HEK293T (cell line): ENCODE data around the gene AK5.

Experiments
- CTCF ChIA-PET: fragments of 350-600 bp; formaldehyde crosslinking; extraction: SDS; loops from one replicate; lab custom pipeline; 2021; ENCODE audit warnings: antibody characterized with exemption, inconsistent platforms; lab: Yijun Ruan, JAX
- POLR2A ChIA-PET: fragments of 350-600 bp; formaldehyde crosslinking; extraction: SDS; loops from one replicate; lab custom pipeline; 2020; ENCODE audit warnings: antibody characterized with exemption, inconsistent platforms; lab: Yijun Ruan, JAX
- DNase-seq: peaks from one replicate; pipeline ENCODE4 v3.0.0; 2012; ENCODE audit warnings: mixed read lengths; ENCODE audit errors: extremely low spot score
- ARNT ChIP-seq: fragments of 450-650 bp; IDR thresholded peaks from 2 replicates; pipeline ENCODE4 v1.6.1; 2017; ENCODE audit warnings: mild to moderate bottlenecking
- BHLHE40 ChIP-seq: fragments of 450-650 bp; IDR thresholded peaks from 2 replicates; pipeline ENCODE4 v1.6.1; 2016; ENCODE audit warnings: mild to moderate bottlenecking, moderate library complexity, borderline replicate concordance
- CTBP1 ChIP-seq: fragments of 450-650 bp; IDR thresholded peaks from 2 replicates; pipeline ENCODE4 v1.6.1; 2016; ENCODE audit warnings: borderline replicate concordance
- ELF4 ChIP-seq: fragments of 450-650 bp; IDR thresholded peaks from 2 replicates; pipeline ENCODE4 v1.6.1; 2017; ENCODE audit warnings: antibody characterized with exemption
- FOXA1 ChIP-seq: fragments of 450-650 bp; IDR thresholded peaks from 2 replicates; pipeline ENCODE4 v1.6.1; 2016; ENCODE audit warnings: mild to moderate bottlenecking
- FOXK2 ChIP-seq: fragments of 450-650 bp; IDR thresholded peaks from 2 replicates; pipeline ENCODE4 v1.6.1; 2016; ENCODE audit warnings: mild to moderate bottlenecking
- FOXM1 ChIP-seq: fragments of 450-650 bp; IDR thresholded peaks from 2 replicates; pipeline ENCODE4 v1.6.1; 2017; ENCODE audit warnings: mild to moderate bottlenecking, borderline replicate concordance
- HDGF ChIP-seq: fragments of 450-650 bp; IDR thresholded peaks from 2 replicates; pipeline ENCODE4 v1.6.1; 2017; ENCODE audit warnings: antibody characterized with exemption, borderline replicate concordance
- L3MBTL2 ChIP-seq: fragments of 450-650 bp; conservative IDR thresholded peaks from 2 replicates; pipeline ENCODE4 v1.6.1; 2016; ENCODE audit warnings: mild to moderate bottlenecking
- LEF1 ChIP-seq: fragments of 450-650 bp; IDR thresholded peaks from 2 replicates; pipeline ENCODE4 v1.6.1; 2017; ENCODE audit warnings: mild to moderate bottlenecking, borderline replicate concordance
- NFRKB ChIP-seq: fragments of 450-650 bp; IDR thresholded peaks from 2 replicates; pipeline ENCODE4 v1.6.1; 2016; ENCODE audit warnings: mild to moderate bottlenecking, moderate library complexity
- SP1 ChIP-seq: fragments of 450-650 bp; IDR thresholded peaks from 2 replicates; pipeline ENCODE4 v1.6.1; 2017
- SUZ12 ChIP-seq: fragments of 450-650 bp; IDR thresholded peaks from 2 replicates; pipeline ENCODE4 v1.6.1; 2016; ENCODE audit warnings: mild to moderate bottlenecking
- TARDBP ChIP-seq: fragments of 450-650 bp; IDR thresholded peaks from 2 replicates; pipeline ENCODE4 v1.6.1; 2016
- ZNF384 ChIP-seq: fragments of 450-650 bp; IDR thresholded peaks from 2 replicates; pipeline ENCODE4 v1.6.1; 2016
- TF ChIP-seq, protein P1 (sequence below): fragments of 450-650 bp; IDR thresholded peaks from 2 replicates; pipeline ENCODE4 v1.6.1; 2016

Gene AK5

DNA sequence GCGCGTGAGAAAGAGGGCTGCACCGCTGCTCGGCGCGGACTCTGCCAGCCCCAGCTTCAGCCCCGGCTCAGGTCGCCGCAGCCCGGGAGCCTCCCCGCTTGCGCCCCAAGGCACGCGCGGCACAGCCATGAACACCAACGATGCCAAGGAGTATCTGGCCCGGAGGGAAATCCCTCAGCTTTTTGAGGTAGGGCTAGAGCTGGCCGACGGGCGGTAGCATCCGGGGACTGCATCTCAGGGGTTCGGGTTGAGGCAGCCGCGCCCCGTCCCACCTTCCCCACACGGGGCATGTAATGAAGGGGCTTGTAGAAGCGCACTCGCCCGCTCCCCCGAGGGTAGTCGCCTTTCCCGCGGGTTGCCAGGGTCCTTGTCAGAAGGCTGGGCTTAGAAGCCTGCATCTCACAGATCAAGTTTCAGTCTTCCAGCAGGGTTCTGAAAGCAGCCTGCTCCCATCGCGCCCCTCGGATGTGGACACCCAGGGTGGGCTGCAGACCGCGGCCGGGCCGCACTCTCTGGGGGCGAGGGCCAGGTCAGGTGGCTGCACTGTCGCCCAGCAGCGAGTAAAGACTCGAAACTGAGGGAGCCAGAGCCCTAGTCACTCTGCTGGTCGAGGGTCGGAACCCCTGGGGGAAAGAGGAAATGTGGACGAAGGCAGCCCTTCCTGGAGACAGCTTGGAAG lies 507 bp downstream of the AK5 start:
- ChIA-PET CTCF (no interaction called here), POLR2A (no interaction called here)

GRCh38 chr1:77282866-77283539 lies 1.2 kb downstream of the AK5 start:
- TF ChIP-seq SUZ12: no peak
- TF ChIP-seq ZNF384: no peak
- TF ChIP-seq HDGF: no peak
- TF ChIP-seq CTBP1: no peak
- no peak for TF ChIP-seq BHLHE40
- no peak for TF ChIP-seq LEF1
- no peak for TF ChIP-seq FOXM1
- TF ChIP-seq ARNT: no peak
- TF ChIP-seq, protein P1, sequence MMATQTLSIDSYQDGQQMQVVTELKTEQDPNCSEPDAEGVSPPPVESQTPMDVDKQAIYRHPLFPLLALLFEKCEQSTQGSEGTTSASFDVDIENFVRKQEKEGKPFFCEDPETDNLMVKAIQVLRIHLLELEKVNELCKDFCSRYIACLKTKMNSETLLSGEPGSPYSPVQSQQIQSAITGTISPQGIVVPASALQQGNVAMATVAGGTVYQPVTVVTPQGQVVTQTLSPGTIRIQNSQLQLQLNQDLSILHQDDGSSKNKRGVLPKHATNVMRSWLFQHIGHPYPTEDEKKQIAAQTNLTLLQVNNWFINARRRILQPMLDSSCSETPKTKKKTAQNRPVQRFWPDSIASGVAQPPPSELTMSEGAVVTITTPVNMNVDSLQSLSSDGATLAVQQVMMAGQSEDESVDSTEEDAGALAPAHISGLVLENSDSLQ: no peak
- TF ChIP-seq FOXK2: no peak
- TF ChIP-seq NFRKB: no peak
- TF ChIP-seq ELF4: no peak
- TF ChIP-seq TARDBP: no peak
- TF ChIP-seq FOXA1: no peak
- no peak for TF ChIP-seq SP1
- no peak for TF ChIP-seq L3MBTL2
- CTCF ChIA-PET: interaction anchor here (0.7 kb wide), 1 partner anchor 1229 kb away, joined by 3 read pairs; no protein-coding TSS in a partner anchor
- DNase-seq: no peak
- POLR2A ChIA-PET: no interaction called here

More for the DNA sequence above, 507 bp downstream of the AK5 start:
- TF ChIP-seq L3MBTL2: peak; percentile 87
- TF ChIP-seq TARDBP: no peak
- peak; percentile 57 for DNase-seq

GRCh38 chr1:77283701-77284425 lies 2.0 kb downstream of the AK5 start:
- POLR2A ChIA-PET: no interaction called here
- no peak for DNase-seq
- TF ChIP-seq FOXM1: no peak
- TF ChIP-seq, protein P1: no peak
- no peak for TF ChIP-seq ZNF384
- TF ChIP-seq BHLHE40: no peak
- no peak for TF ChIP-seq SUZ12
- no peak for TF ChIP-seq ARNT
- TF ChIP-seq FOXA1: no peak
- no peak for TF ChIP-seq NFRKB
- TF ChIP-seq TARDBP: no peak
- TF ChIP-seq LEF1: no peak
- no peak for TF ChIP-seq SP1
- no peak for TF ChIP-seq CTBP1
- no peak for TF ChIP-seq FOXK2
- no peak for TF ChIP-seq HDGF
- no peak for TF ChIP-seq ELF4
- TF ChIP-seq L3MBTL2: no peak
- CTCF ChIA-PET: interaction anchor here (0.7 kb wide), 1 partner anchor 1228 kb away, joined by 3 read pairs; no protein-coding TSS in a partner anchor

DNA sequence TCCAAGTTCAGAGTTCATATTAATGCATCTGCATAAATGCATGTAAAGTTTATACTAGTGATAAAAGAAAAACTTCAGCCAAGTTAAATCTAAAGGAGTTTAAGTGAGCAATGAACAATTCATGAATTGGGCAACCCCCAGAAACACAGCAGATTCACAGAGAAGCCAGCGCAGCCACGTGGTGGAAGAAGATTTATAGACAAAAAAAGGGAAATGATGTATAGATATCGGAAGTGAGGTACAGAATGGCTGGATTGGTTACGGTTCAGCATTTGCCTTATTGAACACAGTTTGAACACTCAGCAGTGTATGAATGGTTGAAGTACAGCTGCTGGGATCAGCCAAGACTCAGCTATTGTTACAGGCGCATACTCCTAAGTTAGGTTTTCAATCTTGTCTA lies 5.7 kb downstream of the AK5 start:
- TF ChIP-seq ZNF384: no peak
- TF ChIP-seq TARDBP: no peak
- TF ChIP-seq CTBP1: no peak
- no peak for TF ChIP-seq FOXA1
- ChIA-PET POLR2A (no interaction called here), CTCF (interaction anchor here (0.7 kb wide), 1 partner anchor 406 kb away, joined by 3 read pairs; no protein-coding TSS in a partner anchor)
- DNase-seq: no peak

GRCh38 chr1:77288275-77288674 lies 6.5 kb downstream of the AK5 start:
- ChIA-PET POLR2A (no interaction called here), CTCF (no interaction called here)
- TF ChIP-seq, protein P1: no peak
- TF ChIP-seq FOXA1 (no peak), NFRKB (no peak), CTBP1 (no peak), ZNF384 (no peak), SUZ12 (no peak), TARDBP (no peak), ELF4 (no peak), FOXM1 (no peak)
- no peak for DNase-seq

- ChIA-PET POLR2A (no interaction called here), CTCF (no interaction called here)
- no peak for DNase-seq
- TF ChIP-seq CTBP1: no peak
- TF ChIP-seq, protein P1: peak; percentile 33; the same call in 1 of the 2 replicates
Observed at GRCh38 chr1:77290576-77290975, 8.8 kb downstream of the AK5 start.
